Endothelial cell (in vitro differentiated cells): ENCODE data around the gene KCTD20. TPM values are rescaled to one million over a fixed set of nuclear protein-coding genes. Genes with fewer than 3 reads are reported as not detected.

Experiments used
- DNase-seq: peaks from one replicate; pipeline ENCODE4 v3.0.0; 2021; ENCODE audit warnings: low spot score
- H3K27ac Mint-ChIP-seq: one replicate; pipeline ENCODE4 v1.8.0; 2021; ENCODE audit warnings: mixed read lengths, inconsistent platforms; ENCODE audit not compliant: unreplicated experiment
- H3K27me3 Mint-ChIP-seq: one replicate; pipeline ENCODE4 v1.8.0; 2021; ENCODE audit warnings: mild to moderate bottlenecking, moderate library complexity, mixed read lengths, inconsistent platforms; ENCODE audit not compliant: unreplicated experiment
- H3K36me3 Mint-ChIP-seq: one replicate; pipeline ENCODE4 v1.8.0; 2021; ENCODE audit warnings: mild to moderate bottlenecking, low read depth, mixed read lengths, inconsistent platforms; ENCODE audit not compliant: unreplicated experiment
- H3K4me1 Mint-ChIP-seq: one replicate; pipeline ENCODE4 v1.8.0; 2021; ENCODE audit warnings: mild to moderate bottlenecking, mixed read lengths, inconsistent platforms; ENCODE audit not compliant: unreplicated experiment
- H3K4me3 Mint-ChIP-seq: one replicate; pipeline ENCODE4 v1.8.0; 2021; ENCODE audit warnings: mild to moderate bottlenecking, mixed read lengths, inconsistent platforms; ENCODE audit not compliant: unreplicated experiment
- H3K9me3 Mint-ChIP-seq: one replicate; pipeline ENCODE4 v1.8.0; 2021; ENCODE audit warnings: mixed read lengths, inconsistent platforms; ENCODE audit not compliant: unreplicated experiment
- CTCF ChIP-seq: fragments of 200-600 bp; sonication (generic); IDR thresholded peaks from one replicate; pipeline ENCODE4 v1.5.0; 2021; ENCODE audit warnings: antibody characterized with exemption; ENCODE audit not compliant: unreplicated experiment
- total RNA-seq: library from RNA; stranded (reverse); fragmentation: NEBNext Ultra II Directional; extraction: Animal tissue kit (Norgen Biotek cat#: 25700); gene quantifications from one replicate; pipeline ENCODE4 v1.2.1, GENCODE V29; 2021; ENCODE audit not compliant: unreplicated experiment

The KCTD20 gene
- total RNA-seq, 1 donor from 2014 or later, result 43.0 TPM

GRCh38 chr6:36523936-36524499 lies 81.2 kb downstream of the KCTD20 start:
- no peak overlapping the region for H3K27ac Mint-ChIP-seq
- H3K4me1 Mint-ChIP-seq, result peaks cover 8% of the 10 kb centered on the region
- TF ChIP-seq CTCF, result no peak
- H3K4me3 Mint-ChIP-seq, result no peak overlapping the region
- H3K9me3 Mint-ChIP-seq, result no peaks in the 10 kb centered on the region
- DNase-seq, result no peak
- peaks cover 27% of the 10 kb centered on the region for H3K36me3 Mint-ChIP-seq
- no peaks in the 10 kb centered on the region for H3K27me3 Mint-ChIP-seq

- Mint-ChIP-seq H3K27me3 (no peaks in the 10 kb centered on the region), H3K36me3 (peaks cover 33% of the 10 kb centered on the region), H3K27ac (no peak overlapping the region), H3K4me1 (peaks cover 10% of the 10 kb centered on the region), H3K4me3 (no peak overlapping the region), H3K9me3 (no peaks in the 10 kb centered on the region)
- no peak for TF ChIP-seq CTCF
- DNase-seq, result no peak
Observed at GRCh38 chr6:36524871-36525270, 82.1 kb downstream of the KCTD20 start.

GRCh38 chr6:36525346-36525745 lies 82.5 kb downstream of the KCTD20 start:
- peak overlapping the region; percentile 1 for H3K27ac Mint-ChIP-seq
- no peaks in the 10 kb centered on the region for H3K9me3 Mint-ChIP-seq
- H3K4me3 Mint-ChIP-seq, result no peak overlapping the region
- no peak for TF ChIP-seq CTCF
- peaks cover 8% of the 10 kb centered on the region for H3K4me1 Mint-ChIP-seq
- no peaks in the 10 kb centered on the region for H3K27me3 Mint-ChIP-seq
- DNase-seq, result no peak
- peaks cover 33% of the 10 kb centered on the region for H3K36me3 Mint-ChIP-seq

- H3K4me3 Mint-ChIP-seq, result no peak overlapping the region
- no peak for TF ChIP-seq CTCF
- no peak overlapping the region for H3K27ac Mint-ChIP-seq
- no peaks in the 10 kb centered on the region for H3K27me3 Mint-ChIP-seq
- no peak for DNase-seq
- H3K36me3 Mint-ChIP-seq, result peaks cover 28% of the 10 kb centered on the region
- H3K9me3 Mint-ChIP-seq, result no peaks in the 10 kb centered on the region
- H3K4me1 Mint-ChIP-seq, result peaks cover 8% of the 10 kb centered on the region
Observed at GRCh38 chr6:36526066-36526465, 83.3 kb downstream of the KCTD20 start.

GRCh38 chr6:36533321-36533720 lies 90.5 kb downstream of the KCTD20 start:
- Mint-ChIP-seq H3K4me3 (no peak overlapping the region), H3K27ac (no peak overlapping the region), H3K4me1 (peaks cover 4% of the 10 kb centered on the region), H3K9me3 (no peaks in the 10 kb centered on the region), H3K36me3 (peaks cover 32% of the 10 kb centered on the region), H3K27me3 (no peaks in the 10 kb centered on the region)
- no peak for DNase-seq
- no peak for TF ChIP-seq CTCF
